Dermis blood vessel endothelial cell (primary cell): ENCODE measurements around the gene PDIA2. TPM values are rescaled to one million over a fixed set of nuclear protein-coding genes. Genes with fewer than 3 reads are reported as not detected.
A peak's percentile ranks its signal among the peaks of the same experiment; 100 is the strongest.
"Not testable (repeated sequence)": the region's sequence is repeated elsewhere in the genome, so short reads cannot be mapped to it uniquely, and the experiment has no call there.

Source experiments
- DNase-seq: peaks from one replicate; pipeline ENCODE4 v3.0.0; 2010
- total RNA-seq: library from RNA; depleted of rRNA; stranded (reverse); fragments of >200 nt; gene quantifications from 2 replicates; pipeline ENCODE4 v1.2.3, GENCODE V29; 2014

Gene PDIA2
- total RNA-seq, 1 donor from 2014 or later, result 0.34 TPM

DNA sequence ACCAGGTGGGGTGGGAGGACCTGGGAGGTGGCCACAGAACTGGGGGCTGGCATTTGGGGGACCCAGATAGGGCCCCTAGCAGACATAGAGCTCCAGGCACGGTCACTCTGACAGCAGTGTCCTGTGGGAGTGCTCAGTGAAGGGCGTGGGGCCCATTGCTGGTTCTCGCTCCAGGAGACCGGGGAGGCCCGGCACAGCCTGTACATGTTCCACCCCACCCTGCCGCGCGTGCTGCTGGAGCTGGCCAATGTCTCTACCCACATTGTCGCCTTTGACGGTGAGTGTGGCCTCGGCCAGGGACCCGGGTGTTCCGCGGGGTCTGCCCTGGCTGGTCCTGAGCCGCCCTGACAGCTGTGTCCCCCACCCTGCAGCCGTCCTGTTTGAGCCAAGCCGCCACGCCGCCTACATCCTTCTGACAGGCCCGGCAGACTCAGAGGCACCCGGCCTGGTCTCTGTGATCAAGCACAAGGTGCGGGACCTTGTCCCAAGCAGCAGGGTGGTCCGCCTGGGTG lies 18.5 kb upstream of the PDIA2 start:
- no peak for DNase-seq

DNA sequence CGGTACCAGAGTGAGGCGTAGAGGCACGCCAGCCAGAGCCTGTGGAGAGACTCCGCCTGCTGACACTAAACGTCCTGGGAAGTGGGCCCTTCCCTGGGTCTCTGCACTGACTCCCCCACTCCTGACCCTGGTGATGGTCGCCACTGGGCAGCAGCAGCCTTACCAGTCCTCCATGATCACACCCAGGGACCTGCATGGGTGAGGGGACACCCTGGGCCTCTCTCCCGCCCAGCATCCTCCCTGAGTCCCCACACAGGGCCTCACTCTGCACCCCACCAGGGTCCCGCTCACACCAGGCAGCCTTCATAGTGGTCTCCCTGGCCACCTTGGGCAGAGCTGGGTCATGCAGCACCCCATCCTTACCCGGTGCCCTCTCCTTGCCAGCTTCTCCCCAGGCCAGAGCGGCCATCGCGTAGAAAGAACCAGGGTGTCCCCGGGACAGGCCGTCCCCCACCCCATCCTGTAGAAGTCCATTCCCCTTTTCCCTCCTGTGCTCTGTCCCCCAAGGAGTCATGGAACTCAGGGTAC lies 17.9 kb upstream of the PDIA2 start:
- DNase-seq, result no peak

DNA sequence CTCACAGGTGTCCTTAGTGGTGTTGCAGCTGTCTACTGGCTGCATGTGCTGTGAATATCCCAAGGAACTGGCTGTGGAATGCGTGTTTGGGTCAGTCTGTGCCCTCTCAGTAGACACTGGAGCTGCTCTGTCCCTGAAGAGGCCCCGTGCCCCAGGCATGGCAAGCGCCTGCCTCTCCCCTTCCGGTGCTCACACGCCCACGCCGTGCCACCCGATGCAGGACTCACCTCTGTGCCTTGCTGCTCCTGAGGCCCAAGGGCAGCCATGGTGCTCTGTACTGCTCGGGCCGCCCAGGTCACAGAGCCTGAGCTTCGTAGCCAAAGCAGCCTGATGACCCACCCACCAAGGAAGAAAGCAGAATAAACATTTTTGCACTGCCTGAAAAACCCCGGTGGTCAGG lies 17.3 kb upstream of the PDIA2 start:
- DNase-seq, result no peak

DNA sequence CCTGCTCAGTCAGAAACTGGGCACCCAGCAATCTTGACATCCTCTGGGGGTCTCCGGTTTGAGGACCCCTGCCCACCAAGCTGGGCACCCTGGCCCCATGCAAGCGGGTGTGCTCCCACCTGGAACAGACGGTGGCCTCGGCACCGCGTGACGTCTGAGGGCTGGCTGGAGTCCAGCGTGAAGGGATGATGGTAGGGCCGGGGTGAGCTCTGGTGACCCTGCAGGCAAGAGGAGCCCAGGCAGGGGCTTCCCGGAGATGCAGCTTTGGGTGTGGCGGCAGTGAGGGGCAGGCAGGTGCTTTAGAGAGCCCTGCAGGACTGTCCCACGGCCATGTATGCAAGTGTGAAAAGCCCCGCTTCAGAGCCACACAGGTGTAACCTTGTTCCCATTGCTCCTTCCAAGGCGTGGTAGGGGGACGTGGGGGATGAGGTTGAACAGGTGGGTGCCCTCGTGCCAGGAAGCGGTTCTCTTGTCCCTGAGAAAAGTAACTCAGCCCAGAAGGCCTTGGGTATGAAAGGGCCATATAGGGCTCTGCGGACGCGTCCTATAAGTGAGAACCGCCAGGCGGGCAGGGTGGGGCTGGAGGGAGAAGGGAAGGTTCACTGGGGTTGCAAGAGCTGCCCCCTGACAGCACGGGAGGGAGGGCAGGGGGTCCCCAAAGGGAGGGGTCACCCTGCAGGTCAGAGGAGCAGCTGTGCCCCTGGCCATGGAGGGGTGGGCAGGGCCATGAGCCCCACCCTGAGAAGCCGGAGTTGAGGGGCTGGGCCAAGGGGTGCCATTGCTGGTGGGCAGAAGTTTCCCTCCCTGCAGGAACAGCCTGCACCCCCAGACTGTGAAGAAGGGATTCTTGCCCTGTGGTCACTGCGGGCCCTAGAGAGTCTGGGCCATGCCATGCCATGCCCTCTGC lies 16.5 kb upstream of the PDIA2 start:
- no peak for DNase-seq

DNA sequence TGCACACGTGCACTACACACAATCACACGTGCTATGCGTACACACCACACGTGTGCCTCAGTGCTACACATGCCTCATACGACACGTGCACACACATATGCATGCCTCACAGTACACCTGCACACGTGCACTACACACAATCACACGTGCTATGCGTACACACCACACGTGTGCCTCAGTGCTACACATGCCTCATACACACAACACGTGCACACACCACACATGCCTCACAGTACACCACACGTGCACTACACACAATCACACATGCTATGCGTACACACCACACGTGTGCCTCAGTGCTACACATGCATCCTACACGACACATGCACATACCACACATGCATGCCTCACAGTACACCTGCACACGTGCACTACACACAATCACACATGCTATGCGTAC lies 15.4 kb upstream of the PDIA2 start:
- not testable (repeated sequence) for DNase-seq

DNA sequence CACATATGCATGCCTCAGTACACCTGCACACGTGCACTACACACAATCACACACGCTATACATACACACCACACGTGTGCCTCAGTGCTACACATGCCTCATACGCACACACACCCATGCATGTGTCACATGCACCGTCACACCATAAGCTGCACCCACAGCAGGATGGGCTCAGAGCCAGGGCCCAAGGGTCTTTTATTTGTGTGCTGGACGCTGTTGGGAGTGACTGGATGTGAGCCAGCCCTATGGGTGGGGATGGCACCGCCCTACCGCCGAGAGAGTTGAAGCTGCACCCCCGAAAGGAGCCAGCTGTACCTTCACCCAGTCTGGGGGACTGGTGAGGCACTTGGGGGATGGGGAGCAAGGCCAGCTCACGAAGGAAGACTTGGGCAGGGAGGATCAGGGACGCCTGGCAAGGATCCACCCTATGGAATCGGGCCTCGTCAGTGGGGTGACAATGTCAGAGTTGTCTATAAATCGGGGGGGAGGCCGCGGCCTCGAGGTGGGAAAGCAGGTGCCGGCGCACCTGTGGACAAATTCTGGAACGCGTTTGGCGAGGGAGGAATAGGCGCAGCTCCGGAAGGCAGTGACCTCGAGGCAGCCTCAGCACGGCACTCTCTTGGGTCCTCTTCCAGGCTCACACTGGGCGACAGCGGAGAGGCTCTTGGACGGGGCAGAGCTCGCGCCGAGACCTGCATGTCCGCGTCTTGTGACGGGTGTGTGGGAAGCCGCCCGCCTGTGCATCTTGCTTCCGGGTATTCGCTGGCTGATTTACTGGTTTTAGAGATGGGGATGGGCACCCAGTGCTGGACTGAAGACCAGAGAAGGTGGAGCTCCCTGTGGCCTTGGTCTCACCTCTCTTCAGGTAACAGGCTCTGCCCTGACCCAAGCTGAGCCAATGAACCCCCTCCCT lies 14.6 kb upstream of the PDIA2 start:
- DNase-seq, result no peak

DNA sequence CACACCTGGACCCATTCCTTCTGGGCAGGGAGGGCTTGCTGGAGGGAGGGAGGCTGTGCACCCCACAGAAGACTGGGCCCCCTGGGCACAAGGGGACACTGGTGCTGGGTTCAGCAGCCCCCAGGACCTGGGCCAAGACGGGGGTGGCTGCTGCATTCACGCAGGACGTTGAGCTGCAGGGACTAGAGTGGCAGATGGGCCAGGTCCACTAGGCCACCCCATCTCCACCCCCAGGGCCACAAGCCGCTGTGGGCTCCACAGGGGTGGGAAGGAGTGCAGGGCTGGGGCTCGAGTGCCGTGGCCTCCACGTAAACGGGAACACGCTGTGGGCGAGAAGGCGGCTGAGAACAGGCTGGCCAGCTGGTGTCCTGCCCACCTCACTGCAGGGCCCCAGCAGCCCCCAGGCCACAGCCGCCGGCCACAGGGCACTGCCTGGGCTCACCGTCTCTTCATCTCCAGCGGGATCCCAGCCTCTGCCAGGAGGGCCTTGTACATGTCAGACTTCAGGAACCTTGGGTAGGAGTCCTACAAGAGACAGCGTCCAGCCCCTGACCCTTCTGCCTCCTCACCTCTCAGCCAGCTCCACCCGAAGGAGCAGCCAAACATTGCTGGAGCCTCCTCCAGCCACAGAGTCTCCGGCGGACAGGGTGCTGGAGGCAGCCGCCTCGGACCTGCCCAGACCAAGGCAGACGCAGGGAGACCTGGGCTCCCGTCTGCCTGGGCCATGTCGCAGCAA lies 13.7 kb upstream of the PDIA2 start:
- DNase-seq, result no peak

DNA sequence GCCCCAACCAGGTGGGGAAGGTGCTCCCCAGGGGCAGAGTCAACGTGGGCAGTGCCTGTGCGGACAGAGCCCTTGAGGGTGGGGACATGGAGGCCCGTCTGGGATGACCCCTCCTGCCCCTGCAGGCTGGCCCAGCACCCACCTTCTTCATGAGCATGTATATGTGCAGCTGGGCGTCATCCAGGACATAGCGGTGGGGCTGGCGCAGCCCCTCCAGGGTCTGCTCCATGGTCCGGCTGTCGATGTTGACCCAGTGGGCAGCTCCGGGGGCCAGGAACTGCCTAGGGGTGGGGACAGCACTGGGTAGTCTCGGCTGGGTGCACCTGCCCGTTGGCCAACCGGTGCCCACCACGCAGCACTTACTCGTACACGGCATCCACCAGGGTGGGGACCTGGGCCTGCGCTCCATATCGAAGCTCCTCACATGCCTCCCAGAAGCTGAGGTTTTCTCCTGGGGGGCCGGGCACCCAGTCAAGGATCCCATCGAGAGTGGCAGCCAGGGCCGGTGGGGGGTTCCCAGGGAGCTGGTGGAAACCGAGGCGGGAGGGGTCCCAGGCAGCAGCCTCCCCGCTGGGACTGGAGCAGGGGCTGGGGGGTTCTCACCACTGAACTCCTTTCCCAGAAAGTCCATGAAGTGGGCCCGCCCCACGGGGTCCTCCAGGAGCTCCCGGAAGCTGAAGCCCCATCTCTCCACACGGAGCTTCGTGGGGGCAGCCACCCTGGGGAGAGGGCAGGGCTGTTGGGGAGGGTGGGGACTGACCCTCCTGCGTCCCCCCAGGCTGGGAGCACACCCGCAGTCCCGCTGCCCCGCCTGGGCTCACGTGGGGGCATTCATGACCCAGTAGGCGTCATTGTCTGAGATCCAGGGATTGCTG lies 12.3 kb upstream of the PDIA2 start:
- DNase-seq, result no peak

DNA sequence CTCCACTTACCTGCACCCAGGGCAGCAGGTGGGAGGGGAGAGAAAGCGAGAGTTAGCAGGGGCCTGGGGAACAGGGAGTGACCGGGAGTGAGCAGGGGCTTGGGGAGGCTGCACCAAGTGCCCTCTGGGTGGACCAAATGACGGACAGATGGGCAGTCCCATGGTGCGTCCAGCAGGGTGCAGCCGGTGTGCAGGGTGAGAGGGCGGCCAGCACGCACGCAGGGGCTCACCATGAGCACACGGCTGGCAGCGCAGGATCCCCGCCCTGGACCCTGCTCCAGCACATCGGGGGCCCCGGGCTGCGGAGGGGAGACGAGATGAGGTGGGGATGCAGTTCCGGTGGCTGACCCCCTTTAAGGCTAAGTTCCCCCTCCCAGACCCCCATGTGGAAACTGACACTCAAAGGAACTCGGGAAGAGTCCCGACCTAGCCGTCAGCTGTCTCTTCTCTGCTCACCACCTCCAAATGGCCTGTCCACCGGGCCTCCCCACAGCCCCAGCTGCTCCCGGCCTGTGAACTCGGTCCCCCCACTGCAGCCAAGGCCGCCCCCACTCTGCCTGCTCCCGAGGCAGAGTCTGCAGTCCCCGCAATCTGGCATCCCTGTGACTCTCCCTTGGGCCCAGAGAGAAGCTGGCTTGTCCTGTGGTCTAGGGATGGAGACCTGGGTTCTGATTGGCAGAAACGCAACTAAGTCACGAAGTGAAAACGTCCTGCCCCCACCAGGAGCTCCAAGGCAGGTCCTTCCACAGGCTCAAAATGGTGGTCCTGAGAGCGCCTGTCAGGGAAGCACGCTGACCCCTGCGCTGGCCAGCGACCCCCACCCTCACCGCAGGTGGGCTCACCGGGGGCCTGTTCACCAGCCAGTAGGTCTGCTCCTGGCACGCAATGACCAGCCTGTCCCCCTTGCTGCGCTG lies 10.1 kb upstream of the PDIA2 start:
- no peak for DNase-seq

DNA sequence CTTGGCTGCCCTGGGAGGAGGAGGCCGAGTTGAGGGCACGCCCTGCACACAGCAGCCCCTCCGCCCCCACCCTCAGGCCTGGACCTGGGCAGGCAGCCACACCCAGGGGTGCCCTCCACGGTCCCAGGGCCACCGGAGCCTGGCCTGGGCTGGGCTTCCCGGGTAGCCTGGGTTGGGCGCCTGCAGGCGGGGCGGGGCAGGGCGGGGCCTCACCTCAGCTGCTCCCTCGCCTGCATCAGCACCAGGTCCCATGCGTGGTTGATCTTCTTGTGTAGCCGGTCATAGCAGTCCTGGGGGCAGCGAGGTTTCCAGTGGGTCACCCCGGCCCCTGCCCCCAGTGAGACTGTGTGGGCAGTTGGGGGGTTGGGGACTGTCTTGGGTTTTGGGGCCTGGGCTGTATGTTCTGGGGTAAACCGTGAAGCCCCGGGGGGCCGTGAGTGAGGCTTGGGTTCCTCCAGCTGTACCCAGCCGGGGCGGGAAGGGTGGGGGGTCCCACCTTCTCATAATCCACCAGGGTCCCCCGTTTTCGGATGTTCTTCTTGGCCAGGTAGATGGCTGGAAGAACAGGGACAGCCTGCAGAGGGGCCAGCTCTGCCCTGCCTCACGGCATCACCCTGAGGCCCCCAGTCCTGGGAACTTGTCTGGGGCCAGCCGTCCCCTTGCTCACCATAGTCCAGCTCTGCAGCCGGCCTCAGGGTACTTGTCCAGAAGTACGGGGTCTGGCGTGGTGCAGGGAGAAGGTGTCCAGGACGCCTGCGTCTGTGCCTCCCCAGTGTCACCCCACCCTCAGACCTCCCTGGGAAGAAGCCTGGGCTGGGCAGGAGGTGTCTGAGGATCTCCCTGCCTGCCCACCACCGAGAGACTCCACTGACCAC lies 9.2 kb upstream of the PDIA2 start:
- DNase-seq, result no peak

DNA sequence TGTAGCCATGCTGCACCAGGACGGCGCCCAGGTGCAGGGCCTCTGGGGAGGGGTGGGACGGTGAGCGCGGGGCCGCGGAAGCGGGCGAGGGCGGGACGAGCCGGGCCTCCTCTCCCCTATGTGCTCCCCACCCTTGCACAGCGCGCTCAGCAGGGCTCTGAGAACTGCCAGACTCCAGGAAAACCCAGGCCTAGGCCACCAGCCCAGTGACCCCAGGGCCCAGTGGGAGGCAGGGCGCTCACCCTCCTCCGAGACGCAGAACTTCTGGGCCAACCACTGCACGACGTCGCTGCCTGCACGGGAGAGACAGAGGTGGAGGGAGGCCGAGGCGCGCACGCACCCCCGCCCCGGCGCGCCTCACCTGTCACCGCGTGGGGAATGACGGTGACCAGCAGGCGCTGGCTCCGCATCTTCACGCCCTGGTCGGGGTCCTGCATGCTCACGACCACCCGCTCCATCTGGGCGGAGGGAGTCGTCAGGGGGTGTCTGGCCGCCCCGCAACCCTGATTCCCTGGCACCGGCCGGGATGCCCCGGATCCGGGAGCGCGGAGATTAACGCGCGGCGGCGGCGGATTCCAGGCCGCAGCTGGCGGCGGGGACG lies 7.8 kb upstream of the PDIA2 start:
- no peak for DNase-seq

DNA sequence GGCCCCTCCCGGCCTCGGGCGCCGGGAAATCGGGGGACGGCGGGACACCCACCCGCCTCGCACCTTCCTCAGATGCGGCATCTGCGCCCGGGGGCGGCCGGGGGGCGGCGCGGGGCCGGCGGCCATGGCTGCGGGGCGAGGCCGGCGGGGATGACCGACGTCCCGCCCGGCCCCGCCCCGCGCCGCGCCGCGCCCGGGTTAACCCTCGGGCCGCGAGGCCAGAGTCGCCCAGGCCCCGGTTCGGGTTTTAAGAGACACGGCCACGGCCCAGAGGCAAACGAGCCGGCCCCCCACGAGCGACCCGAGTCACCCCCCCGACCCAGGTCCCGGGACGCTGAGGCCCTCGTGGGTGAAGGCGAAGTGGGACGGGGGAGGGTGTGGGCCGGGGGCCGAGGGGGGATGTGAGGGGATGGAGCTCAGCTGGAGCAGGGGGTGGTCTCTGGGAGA lies 7.2 kb upstream of the PDIA2 start, which contains the start of gene RGS11:
Gene RGS11 (minus strand): TSS at position 159 of the 447 bp plus-strand sequence. CDS start 33 bp downstream, at position 126.
- no peak for DNase-seq

DNA sequence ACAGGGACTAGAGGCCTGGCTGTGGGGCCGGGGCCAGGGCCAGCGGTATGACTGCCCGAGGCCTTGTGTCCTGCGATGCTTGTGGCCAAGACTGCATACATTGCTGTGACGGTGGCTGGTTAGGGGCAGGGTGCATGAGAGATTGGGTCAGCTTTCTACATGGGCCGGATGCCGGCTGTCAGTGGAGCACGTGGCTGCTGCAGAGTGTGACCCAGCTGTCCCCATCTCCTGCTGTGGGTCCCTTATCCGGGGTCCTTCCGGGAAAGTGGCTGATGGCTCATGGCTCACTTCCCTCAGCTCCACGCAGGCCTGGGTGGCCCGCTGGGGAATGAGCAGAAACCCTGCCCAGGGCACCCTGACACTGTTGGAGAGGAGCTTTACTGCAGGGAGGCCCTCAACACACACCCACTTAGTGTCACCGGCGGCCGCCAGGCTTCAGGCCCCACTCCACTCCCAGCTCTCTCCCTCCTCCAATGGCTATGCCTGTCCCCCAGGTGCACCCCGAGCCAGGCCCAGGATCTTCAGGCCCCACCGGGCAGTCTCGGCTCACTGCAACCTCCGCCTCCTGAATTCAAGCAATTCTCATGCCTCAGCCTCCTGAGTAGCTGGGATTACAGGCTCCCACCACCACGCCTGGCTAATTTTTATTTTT lies 6.4 kb upstream of the PDIA2 start:
- DNase-seq, result no peak

DNA sequence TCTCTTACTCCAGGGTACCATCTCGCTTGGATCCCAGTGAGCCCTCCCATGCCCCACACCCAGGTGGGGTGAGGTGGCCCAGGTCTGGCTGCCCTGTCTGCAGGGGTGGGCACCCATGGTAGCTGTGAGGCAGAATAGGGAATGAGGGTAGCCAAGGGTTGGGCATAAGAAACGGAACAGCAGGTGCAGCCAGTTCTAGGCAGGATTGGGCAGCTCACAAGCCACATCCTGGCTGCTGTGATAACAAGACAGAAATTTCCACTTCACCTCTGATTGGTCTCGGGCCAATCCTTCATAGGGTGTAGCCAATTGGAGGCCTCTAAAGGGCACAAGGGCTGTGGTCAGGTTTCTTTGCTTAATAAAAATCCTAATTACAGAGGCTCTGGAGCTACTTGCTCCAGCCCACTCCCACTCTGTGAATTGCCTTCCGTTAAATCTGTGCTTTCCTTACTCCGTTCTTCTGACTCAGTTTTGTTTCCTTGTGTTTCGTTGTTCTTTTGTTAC lies 4.0 kb upstream of the PDIA2 start:
- peak; percentile 64 for DNase-seq

DNA sequence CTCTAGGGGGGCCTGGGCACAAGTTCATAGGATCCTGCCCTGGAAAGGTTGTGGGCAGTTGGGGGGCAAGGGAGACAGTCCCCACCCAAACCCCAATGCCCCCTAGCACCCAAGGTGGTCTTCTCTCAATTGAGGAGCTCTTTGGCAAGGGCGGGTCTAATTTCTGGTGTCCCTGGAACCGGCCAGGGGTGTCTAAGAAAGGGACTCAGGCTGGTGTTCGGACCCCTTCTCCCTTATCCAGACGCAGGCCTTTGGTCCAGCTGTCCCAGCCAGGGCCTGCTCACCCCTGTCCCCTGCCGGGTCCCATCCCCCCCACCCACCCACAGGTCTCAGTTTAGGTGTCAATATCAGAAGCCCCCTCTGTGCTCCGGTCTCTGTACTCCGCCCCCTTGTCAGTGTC lies 3.4 kb upstream of the PDIA2 start:
- DNase-seq, result no peak

DNA sequence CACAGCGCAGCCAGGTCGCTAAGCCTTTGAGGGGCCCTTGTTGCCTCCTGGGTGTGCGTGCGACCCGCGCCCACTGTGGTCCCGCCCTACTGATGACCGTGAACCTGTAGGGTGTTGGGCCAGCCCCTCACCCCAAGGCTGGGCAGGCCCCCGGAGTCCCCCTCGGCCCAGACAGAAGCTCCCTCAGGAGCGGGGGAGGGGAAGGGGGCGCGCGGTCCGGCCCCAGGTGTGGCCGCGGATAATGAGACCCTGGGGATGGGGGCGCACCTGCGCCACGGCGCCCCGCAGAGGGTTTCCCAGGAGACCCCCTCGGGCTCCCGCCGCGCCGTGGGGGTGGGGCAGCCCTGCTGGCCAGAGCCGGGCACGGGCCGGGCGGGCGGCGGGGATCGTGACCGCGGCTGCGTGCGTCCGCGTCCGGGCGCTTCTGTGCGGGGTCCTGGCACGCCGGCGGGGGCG lies 2.9 kb upstream of the PDIA2 start:
- no peak for DNase-seq

DNA sequence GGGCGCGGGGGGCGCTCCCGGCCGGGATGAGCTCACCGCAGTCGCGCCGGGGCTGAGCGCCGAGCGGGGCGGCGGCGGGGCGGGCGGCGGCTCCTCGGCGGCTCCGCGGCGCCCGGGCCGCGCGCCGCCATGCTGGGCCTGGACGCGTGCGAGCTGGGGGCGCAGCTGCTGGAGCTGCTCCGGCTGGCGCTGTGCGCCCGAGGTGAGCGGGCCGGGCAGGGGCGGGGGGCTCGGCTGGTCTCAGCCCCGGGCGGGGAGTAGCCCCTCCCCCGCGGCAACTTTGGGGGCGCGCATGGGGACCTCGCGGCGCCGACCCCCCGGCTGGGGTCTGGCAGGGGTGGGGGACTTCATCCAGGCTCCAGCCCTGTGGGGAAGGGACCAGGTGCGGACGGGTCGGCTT lies 2.4 kb upstream of the PDIA2 start, which contains the start of gene ARHGDIG:
Gene ARHGDIG (plus strand): TSS at position 40 of the 400 bp plus-strand sequence. CDS start 90 bp downstream, at position 130.
- DNase-seq, result no peak
